GM18867 (cell line): ENCODE measurements around the gene PPP1R12A.
"Not testable (repeated sequence)": the region's sequence is repeated elsewhere in the genome, so short reads cannot be mapped to it uniquely, and the experiment has no call there.

Experiments
- ATAC-seq: cut with Tn5 transposase; IDR thresholded peaks from one replicate; pipeline ENCODE4 v1.9.1; 2021; ENCODE audit warnings: mild to moderate bottlenecking, moderate library complexity; ENCODE audit not compliant: unreplicated experiment

Gene PPP1R12A

DNA sequence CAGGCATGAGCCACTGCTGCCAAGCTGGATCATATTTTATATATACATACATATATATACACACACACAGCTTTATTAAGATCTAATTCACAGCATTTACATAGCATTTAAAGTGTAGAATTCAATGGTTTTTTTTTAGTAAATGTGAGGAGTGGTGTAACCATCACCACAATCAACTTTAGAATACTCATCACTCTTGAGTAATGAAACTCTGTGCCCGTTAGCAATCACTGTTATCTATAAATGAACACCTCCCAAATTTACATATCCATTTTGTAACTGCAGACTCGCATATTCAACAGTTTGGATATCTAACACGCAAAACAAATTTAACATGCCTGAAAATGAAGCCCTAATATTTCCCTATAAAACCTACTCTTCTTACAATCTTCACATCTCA lies 90.9 kb downstream of the PPP1R12A start:
- ATAC-seq = no peak

DNA sequence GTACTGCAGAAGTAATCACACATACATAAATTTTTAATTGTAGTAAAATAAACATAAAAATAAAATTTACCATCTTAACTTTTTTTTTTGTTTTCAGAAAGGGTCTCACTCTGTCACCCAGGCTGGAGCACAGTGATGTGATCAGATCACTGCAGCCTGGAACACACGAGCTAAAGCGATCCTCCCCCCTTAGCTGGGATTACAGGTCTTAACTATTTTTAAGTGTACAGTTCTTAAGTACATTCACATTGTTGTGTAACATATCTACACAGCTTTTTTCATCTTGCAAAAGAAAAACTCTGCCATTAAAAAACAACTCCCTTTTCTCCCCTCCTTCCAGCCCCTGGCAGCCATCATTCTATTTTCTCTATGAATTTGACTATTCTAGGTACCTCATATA lies 92.3 kb downstream of the PPP1R12A start:
- no peak for ATAC-seq

DNA sequence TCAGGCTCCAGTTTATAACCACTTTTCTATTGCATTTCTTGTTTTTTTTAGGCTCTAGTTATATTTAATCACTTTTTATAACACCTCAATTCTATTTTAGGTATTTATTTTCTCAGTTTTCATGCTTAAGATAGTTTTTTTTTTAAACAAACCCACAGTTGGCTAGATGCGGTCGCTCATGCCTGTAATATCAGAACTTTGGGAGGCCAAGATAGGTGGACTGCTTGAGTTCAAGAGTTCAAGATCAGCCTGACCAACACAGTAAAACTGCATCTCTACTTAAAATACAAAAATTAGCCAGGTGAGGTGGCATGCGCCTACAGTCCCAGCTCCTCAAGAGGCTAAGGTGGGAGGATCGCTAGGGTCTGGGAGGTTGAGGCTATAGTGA lies 93.0 kb downstream of the PPP1R12A start:
- ATAC-seq = no peak

DNA sequence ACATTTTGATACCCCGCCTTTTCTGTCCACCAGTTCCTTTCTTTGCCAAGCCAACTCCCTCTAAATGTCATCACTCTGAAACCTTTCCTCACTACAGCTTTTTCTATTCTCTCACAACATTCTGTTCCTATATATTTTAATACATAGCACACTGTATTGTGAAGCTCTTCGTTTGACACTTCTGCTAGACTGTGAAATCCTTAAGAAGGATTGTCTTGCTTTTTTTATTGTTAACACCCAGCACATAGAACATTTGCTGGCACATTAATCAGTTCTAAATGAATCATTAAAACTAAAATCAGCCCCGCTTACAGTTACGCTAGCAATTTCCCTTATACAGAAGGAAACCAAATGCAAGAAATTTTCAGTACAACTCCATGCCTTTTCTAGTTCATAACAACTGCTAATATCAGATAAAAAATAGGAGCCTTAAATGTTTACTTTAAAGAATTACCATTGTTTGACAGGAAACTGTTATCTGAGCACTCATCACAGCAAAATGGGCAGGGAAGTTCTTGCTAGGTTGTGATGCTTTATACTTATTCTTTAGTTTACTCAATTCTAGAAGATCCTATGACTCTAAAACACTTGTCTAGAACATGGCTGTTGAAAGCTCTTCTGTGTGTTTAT lies 93.5 kb downstream of the PPP1R12A start:
- ATAC-seq = no peak

DNA sequence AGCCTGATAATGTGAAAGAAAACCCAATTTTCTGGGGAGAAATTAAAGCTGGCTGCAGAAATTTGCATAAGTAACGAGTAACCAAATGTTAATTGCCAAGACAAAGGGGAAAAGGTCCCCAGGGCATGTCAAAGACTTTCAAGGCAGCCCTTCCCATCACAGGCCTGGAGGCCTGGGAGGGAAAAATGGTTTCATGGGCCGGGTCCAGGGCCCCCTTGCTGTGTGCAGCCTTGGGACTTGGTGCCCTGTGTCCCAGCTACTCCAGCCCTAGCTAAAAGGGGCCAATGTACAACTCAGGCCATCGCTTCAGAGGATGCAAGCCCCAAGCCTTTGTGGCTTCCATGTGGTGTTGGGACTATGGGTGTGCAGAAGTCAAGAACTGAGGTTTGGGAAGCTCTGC lies 96.5 kb downstream of the PPP1R12A start:
- ATAC-seq = no peak

DNA sequence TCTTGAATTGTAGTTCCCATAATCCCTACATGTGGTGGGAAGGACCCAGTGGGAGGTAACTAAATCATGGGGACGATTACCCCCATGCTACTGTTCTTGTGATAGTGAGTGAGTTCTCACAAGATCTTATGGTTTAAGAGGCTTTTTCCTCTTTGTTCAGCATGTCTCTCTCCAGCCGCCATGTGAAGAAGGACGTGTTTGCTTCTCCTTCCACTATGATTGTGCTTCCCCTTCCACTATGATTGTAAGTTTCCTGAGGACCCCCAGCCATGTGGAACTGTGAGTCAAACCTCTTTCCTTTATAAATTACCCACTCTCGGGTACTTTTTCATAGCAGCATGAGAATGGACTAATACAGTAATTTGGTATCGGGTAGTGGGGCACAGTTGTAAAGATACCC lies 97.3 kb downstream of the PPP1R12A start:
- ATAC-seq = no peak

DNA sequence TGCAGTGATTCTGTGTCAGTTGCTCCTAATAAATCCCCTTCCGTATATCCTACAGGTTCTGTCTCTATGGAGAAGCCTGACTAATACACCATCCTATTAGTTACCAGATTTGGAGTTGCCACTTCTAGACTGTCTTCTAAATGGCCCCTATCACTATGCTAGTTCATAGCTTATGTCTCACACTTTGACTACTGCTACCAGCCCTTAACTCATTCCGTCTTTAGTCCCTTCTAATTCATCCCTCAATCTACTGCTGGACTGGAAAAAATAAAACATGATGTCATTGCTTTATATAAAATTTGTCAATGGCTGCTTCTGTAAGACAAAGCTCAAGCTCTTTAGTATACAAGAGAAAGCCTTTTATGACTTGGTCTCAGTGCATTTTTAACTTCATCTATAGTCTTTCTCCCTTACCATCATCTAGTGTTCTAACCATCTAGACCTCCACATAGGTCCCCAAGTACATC lies 99.5 kb downstream of the PPP1R12A start:
- no peak for ATAC-seq

DNA sequence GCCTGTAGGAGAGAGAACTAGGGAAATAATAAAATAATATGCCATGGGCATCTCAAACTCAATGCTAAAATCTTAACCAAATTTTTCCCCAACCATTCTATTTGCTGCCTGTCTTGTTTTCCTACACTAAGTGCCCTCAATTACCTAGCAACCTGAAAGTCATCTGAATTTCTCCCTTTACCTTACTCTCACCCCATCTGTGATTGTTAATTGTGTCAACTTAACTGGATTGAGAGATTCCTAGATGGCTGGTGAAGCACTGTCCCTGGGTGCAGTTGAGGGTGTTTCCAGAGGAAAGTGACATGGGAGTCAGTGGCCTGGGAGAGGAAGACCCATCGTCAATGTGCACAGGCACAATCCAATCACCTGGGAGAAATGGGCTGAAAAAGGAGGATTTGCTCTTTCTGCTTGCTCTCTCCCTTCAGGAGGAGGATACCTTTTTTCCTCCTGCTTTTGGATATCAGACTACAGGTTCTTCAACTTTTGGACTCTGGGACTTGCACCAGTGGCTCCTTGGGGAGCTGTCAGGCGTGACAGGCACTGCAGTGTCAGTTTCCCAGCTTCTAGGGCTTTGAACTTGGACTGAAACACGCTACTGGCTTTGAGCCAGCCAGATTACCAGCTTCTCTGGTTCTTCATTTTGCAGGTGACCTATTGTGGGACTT lies 100.1 kb downstream of the PPP1R12A start:
- ATAC-seq = no peak

DNA sequence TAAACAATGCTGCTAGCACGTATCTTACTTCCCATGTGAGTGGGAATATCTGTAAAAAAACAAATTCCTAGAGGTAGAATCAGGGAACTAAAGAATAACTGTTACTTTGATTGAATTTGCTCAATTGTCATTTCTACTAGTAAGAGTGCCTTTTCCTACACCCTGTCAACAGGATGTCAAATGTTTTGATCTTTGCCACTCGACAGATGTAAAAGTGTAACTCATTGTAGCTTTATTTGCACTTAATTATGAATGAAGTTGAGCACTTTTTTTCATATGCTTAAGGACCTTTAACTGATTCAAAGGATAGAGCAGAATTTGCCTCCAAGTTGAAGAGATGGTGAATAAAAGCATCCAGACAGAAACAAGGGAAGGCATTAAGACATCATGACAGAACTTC lies 104.5 kb downstream of the PPP1R12A start:
- no peak for ATAC-seq

DNA sequence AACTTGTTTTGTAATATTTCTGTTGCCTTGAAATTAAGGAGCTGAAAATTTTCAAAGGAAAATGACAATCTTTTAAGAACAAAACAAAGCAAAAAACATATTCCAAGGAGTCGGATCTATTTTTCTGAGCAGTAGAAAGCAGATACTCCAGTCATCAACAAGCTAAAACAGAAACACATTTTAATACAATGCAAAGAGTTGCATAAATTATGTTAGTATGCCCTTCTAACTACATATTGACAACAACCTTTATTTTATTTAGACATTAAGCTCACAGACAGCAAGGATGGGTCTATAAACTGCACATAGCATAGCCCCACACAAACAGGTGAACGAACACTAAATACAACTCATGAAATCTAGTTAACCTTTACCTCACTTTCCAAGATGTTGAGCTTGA lies 106.0 kb downstream of the PPP1R12A start:
- no peak for ATAC-seq

DNA sequence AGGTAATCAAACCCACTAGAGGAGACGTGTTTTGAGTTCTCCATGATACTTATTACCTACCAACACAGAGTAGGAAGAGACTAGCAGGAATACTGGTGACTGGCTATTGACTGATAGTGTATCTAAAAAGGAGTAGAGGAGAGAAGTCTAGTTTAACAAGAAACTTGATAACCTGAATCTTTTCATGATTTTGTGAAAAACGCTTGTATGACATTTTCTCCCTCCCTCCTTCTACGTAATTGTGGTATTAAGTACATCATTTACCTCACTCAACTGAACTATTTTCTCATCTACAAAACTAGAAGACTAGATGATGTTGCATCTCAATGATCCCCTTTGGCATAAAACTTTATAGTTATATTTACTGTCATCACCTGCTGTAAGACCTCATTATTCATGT lies 107.4 kb downstream of the PPP1R12A start:
- no peak for ATAC-seq

DNA sequence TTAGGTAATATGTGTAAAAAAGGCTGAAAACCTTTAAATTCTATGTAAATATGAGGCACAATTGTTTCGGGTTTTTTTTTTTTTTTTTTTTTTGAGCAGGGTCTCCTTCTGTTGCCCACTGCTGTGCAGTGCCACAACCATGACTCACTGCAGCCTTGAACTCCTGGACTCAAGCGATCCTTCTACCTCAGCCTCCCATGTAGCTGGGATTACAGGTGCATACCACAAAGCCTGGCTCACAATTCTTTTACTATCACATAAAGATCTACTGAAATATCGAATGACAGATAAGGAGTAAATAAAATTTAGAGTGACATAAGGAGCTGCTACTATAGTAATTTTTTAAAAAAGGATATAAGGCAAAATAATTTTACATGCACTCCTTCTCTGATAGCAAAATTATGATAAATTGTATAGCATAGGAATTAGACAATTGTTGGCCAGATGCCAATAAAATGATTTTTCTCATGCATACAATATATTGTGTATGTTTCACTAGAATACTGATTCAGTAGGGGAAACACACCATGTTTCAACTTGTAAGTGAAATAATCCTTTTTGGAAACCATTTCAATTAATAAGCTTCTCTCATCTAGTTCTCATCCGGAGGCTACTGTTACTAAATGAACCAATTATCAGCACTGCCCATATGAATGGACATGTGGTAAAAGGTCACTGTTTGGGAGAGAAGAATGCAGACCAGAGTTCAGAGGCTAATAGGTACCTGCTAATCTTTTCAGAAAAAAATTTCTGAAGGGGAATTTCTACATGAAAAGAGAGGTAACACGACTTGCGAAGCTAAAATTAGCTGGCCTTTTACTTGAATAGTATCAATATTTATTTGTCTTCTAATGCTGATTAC lies 108.4 kb downstream of the PPP1R12A start:
- no peak for ATAC-seq

DNA sequence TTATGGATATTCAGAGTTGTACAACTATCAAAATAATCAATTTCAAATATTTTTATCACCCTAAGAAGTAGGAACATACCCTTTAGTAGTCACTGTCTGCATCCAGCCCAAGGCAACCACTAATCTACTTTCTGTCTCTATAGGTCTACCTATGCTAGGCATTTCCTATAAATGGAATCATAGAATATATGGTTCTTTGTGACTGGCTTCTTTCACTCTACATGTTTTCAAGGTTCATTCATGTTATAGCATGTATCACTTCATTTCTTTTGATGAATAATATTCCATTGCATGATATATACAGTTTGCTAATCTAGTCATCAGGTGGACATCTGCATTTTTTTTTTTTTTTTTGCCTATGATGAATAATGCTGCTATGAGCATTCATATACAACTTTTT lies 112.4 kb downstream of the PPP1R12A start:
- ATAC-seq = no peak

DNA sequence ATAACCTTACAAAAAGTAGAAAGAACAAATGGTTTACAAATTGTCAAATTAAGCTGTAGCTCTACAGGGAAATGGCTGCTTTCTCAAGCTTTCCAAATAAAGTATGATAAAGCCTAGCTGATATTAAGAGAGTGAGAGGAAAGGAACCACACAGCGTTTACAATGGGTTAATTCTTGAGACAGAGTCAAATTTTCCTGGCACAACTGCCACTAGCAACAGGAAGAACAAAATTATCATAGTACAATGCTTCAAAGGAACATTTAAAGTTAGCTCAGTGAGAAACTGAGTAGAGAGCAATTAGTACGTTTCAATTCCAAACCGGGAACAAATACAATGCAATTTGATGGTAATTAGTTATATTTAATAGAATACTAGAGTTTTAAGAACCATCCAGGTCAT lies 116.0 kb downstream of the PPP1R12A start:
- no peak for ATAC-seq

DNA sequence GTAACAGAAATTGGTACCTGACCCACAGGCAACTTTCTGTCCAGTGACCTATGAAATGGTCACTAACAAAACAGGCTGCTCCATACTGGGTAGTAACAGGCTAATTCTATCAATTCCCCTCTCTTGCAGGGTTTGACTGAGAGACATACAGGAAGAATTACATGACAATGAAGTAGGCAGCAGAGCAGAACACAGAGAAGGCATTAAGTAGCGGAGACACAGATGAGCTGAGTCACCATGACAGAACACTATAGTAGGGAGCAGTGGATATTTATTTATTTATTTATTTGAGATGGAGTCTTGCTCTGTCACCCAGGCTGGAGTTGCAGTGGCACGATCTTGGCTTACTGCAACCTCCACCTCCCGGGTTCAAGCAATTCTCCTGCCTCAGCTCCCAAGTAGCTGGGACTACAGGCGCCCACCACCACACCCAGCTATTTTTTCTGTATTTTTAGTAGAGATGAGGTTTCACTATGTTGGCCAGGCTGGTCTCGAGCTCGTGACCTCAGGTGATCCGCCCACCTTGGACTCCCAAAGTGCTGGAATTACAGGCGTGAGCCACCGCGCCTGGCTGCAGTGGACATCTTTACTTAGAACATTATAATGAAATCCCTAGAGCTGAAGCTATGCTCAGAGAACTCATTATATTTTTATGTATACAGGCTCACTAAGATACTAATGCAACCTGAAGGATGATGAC lies 150.4 kb downstream of the PPP1R12A start:
- not testable (repeated sequence) for ATAC-seq

DNA sequence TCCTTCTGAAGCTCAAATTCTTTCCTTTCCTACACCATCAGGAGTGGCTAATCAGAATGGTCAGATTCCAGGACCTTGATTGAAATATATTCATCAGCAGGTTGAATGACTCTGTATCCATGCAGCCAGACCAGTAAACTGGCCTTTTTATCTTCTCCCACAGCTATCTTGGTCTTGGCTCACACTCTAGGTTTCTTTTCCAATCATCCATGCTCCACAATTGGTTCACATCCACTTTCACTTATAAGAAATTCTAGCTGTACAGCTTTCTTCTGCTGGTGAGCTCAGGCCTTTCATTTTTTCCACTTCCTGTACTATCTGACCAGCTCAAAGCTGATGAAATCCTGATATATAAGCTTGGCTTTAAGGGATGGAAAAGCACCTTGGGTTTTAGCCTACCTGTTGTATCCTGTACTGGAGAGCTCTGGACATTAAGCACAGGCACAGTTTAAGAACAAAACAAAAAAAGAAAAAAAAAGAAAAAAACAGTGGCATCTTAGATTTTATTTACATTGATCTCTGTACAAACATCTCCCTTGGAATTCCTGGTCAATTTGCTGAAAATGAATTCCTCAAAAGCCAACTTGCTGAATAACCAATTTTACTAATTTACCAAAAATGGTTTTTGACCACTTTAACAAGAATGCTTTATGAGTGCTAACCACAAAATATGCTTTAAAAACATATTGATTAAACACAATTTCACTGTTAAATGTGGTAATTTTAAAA lies 152.6 kb downstream of the PPP1R12A start:
- ATAC-seq = no peak

DNA sequence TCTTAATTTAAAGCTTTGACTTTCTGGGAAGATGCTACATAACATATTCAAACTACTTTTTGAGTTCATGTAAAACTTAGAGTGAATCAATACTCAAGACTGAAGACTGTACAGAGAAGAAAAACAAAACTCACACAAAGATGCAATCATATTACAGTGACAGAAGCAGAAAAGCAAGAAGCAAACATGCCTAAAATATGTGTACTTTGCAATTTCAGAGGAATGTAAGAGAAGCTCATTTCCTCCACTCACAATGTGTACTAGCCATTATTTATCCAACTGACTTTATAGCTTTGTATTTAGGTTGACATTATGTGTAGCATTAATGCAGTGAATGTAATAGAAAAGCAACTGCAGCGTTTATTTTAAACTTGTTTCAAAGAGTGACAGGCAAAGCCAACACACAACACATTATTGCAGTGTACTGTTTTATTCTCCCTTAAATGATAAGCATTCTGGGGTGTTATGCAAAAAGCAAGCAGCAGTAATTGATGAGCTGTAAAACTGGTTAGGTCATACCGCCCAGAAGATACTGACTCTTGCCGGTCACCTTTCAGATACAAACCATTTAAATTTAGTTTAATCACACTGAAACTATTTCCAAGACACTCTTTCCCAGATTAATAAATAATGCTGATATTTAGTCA lies 156.0 kb downstream of the PPP1R12A start:
- no peak for ATAC-seq

DNA sequence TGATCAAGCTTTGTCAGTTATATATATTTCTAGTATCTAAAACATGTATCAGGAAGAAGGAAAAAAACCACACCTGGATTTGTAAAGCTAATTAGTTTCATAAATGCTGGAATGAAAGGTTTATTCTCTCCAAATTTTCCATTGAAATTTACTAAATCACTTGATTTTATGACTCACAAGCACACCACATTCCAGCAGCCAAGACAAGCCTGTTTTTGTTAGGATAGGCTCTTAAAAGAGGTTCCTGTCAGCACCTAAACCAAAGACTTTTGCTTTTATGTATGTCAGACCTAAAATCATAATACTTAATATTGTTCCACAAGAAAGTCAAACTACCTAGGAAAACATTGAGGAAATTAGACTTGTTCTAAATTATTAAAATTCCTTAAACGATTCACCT lies 158.8 kb downstream of the PPP1R12A start:
- ATAC-seq = no peak

DNA sequence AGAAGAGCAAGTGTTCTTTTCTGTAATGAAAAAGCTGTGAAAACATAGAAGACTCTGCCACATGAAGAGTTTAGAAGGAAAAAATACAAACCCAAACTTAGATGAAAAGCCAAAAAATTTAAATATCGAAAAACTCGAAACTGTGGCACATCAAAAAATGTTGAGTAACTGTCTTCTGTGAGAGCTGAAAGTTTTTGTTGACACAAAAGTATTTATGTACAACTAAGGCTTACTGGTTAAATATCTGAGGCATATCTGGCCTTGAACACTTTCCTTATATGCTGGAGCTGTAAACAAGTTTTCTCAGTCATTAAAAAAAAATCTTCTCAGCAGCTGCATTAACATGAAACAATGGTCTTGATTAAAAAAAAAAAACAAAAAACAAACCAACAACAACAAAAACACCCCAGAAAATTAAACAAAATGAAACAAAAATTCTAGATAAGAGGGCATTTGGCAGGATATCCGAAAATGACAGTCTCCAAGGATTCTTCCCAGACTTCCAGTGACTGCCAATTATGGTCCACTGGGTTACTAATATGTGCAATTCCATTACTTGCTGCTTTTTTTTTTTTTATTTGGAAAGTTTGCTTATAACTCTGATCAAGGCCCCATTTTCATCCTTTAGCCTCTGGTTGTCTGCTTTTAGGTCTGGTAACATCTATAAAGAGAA lies 159.4 kb downstream of the PPP1R12A start:
- no peak for ATAC-seq

DNA sequence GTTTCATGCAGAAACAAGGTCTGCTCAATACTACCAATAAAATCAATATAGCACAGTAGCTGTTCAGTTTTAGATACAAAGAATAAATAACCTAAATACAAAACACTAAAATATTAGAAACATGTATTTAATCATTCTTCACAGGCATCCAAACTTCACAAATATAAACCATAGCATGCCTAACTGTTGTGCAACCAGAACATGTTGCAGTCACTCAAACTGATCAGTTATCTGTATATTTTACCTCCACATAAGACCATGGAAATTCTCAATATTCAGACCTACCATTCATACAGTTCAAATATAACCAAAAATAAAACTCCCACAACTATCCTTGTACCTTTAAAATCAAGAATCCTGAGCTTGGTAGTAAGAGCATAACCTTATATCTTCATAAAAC lies 161.0 kb downstream of the PPP1R12A start:
- ATAC-seq = no peak
